Measurements from ENCODE around the gene ANP32D.
"Not testable (repeated sequence)": the region's sequence is repeated elsewhere in the genome, so short reads cannot be mapped to it uniquely, and the experiment has no call there.

ANP32D gene

DNA sequence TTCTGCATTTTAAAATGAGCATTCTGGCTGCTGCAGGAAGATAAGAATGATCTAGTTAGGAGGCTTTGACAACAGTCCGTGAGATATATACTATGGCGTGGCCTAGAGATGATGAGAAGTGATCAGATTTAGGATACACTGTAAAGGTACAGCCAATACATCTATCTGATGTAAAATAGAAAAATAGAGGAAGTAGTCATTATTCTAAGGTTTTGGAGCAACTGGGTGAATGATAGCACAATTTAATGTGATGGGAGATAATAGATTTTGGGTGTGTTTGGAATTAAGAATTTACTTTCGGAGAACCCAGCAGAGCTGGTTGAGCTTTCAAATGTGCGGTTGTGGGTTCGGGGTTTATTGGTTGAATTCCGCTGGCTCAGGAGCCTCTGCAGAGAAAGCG is at the start of gene ANP32D:
Gene ANP32D, plus strand, starts transcription at position 301 of the 400 bp plus-strand sequence. CDS start 106 bp downstream, outside the sequence.
- no peak for DNase-seq

DNA sequence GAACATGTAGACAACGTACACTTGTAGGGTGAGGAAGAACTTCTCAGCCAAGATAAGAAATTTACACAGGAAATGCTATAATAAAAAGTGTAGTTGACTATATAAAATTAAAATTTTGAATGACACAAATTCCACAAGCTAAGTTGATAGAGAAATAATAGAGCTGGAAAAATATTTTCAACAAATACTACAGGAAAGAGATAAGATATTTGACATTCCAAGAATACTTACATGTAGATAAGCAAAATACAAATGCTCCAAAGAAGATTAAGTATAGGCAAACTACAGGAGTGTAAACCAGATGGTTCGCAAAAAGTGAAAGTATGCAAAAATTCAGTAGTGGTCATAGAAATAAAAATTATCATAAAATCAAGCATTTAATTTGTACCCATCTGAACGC is 49.2 kb upstream of the ANP32D start:
- no peak for DNase-seq

DNA sequence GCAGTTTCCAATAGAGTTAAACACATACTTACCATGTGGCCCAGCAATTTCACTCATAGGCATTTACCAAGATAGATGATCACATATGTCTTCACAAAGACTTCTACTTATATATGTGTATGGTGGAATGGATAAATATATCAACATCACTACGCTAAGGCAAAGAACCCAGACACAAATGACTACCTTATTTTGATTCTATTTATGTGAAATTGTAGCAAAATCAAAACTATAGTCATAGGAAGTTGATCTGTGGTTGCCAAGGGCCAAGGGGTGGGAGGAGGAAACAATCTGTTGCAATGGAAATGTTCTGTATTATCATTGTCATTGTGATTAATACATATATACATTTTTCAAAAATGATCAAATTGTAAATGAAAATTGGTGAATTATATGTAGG is 47.7 kb upstream of the ANP32D start:
- DNase-seq, result no peak

DNA sequence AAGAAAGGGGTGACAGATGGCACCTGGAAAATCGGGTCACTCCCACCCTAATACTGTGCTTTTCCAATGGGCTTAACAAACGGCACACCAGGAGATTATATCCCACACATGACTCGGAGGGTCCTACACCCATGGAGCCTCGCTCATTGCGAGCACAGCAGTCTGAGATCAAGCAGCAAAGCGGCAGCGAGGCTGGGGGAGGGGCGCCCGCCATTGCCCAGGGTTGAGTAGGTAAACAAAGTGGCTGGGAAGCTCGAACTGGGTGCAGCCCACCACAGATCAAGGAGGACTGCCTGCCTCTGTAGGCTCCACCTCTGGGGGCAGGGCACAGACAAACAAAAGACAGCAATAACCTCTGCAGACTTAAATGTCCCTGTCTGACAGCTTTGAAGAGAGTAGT is 38.3 kb upstream of the ANP32D start:
- not testable (repeated sequence) for DNase-seq

DNA sequence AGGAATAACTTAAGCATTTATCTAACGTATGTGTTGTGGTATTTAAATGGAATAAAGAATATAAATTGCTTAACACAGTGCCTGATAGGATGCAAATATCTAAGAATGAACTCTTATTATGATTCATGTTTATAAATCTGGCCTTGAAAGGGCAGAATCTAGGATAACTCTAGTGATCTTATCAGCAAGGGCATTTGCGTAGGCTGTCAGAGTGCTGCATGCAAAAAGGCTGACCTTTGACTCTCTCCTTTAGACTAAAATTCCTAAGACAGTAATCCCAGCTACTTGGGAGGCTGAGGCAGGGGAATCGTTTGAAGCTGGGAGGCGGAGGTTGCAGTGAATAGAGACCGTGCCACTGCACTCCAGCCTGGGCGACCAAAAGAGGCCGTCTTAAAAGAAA is 31.3 kb upstream of the ANP32D start:
- DNase-seq, result no peak

DNA sequence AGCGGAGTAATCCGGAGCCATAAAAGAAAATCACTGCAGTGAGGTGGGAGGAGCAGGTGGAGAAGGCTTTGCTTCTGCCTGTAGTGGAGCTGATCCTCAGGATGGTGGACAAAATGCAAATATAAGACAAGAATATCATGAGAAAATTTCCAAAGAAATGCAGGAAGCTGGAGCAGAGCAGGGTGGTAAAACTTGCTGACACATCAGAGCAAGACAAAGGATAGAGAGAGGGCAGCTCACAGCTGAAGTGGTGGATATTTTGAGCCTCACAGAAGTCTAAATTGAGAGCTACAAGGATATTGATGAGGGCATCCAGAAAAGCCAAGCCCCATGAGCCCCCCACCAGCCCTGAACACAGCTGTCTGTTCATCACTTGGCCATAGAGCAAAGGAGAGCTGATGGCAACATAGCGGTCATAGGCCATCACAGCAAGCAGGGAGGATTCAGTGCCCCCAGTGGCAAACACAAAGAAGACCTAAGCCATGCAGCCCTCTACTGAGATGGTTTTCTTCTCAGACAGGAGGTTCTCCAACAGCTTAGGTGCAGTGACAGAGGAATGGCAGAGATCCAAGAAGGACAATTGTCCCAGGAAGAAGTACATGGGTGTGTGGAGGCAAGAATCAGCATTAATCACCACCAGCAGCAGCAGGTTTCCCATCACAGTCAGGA is 30.0 kb upstream of the ANP32D start:
- DNase-seq, result no peak

DNA sequence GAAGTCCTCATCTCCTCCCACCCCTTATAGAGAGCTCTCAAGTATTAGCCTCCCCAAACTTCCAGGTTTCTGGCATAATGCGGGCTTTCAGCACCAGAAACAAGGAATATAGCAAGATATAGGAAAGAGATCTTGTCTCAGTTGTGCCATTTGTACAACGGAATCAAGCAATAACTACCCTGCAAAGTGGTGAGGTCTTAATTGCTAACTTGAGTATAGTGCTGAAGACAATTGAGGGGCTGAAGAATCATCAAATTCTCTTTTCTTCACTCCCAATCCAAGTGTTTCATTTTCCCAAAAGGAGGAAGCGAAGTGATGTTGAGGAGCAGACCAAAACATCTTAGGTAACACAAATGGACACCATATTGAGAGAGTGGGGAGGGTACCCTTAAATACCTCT is 26.8 kb upstream of the ANP32D start:
- DNase-seq, result no peak

DNA sequence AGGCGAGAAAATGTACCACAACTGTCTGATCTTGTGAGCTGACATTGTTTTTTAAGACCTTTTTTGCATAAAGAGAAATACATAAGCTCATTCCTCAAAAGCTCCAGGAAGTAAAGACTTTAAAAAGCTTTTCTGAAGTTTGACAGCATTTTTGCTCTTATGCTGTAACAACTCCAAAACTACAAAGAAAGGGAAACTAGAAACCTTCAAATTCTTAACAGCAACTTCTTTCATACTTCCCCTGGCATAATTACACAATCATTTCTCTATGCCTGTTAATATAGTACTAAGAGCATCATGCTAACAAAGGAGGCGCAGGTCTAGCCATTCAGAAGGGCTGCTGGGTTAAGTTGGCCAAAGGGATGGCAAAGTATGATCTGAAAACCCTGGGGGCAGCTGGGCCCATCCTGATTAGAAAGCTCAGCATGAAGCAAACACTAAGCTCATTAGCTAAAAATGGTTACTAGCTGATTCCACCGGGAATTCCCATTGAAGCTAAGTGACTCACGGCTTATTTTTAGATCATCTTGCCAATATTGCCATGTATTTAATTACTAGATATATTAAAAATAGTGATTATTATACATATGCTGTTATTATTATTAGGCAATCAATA is 26.1 kb upstream of the ANP32D start:
- no peak for DNase-seq

DNA sequence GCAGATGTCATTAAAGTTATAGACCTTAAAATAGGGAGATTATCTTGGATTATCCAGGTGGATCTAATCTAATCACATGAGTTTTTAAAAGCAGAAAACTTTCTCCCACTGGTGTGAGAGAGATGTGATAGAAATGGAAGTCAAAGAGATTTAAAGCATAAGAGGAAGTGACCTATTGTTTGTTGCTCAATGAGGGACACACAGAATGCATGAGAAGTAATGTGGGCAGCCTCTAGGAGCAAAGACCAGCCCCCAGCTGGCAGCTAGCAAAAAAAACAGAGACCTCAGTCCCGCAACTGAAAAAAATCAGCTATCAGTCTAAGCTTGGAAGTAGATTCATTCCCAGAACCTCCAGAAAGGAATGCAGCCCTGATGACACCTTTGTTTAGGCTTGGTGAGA is 24.6 kb upstream of the ANP32D start:
- no peak for DNase-seq

DNA sequence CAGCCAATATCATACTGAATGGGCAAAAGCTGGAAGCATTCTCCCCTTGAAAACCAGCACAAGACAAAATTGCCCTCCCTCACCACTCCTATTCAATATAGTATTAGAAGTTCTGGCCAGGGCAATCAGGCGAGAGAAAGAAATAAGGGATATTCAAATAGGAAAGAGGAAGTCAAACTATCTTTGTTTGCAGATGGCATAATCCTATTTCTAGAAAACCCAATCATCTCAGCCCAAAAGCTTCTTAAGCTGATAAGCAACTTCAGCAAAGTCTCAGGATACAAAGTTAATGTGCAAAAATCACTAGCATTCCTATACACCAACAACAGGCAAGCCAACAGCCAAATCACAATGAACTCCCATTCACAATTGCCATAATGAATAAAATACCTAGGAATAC is 21.0 kb upstream of the ANP32D start:
- DNase-seq, result no peak

DNA sequence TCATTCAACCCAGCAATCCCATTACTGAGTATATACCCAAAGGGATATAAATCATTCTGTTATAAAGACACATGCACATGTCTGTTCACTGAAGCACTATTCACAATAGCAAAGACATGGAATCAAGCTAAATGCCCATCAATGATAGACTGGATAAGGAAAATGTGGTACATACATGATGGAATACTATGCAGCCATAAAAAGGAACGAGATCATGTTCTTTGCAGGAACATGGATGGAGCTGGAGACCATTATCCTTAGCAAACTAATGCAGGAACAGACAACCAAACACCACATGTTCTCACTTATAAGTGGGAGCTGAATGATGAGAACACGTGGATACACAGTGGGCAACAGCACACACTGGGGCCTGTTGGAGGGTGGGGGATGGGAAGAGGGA is 19.4 kb upstream of the ANP32D start:
- not testable (repeated sequence) for DNase-seq

DNA sequence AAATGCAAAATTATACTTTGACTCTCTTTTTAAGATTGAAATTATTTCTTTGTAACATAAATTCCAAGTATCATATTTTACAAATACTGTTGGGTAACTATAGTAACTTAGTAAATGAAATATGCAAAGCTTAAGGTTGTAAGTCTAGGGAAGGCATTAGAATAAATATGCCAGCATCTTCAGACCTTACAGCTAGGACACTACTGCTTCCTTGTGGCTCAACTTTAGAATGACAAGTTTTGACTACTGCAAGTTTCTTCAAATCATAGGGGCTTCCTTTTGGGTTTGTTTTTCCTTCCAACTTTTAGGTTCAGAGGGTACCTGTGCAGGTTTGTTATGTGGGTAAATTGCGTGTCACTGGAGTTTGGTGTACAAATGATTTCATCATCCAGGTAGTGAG is 17.7 kb upstream of the ANP32D start:
- DNase-seq, result no peak

DNA sequence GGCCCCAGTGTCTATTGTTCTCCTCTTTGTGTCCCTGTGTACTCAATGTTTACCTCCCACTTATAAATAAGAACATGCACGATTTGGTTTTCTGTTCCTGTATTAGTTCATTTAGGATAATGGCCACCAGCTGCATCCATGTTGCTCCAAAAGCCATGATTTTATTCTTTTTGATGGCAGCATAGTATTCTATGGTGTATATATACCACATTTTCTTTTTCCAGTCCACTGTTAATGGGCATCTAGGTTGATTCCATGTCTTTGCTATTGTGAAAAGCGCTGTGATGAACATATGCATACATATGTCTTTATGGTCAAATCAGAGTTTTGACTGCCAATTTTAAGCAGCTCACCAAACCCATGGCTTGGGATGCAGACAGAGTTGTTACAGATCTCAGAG is 17.2 kb upstream of the ANP32D start:
- no peak for DNase-seq

DNA sequence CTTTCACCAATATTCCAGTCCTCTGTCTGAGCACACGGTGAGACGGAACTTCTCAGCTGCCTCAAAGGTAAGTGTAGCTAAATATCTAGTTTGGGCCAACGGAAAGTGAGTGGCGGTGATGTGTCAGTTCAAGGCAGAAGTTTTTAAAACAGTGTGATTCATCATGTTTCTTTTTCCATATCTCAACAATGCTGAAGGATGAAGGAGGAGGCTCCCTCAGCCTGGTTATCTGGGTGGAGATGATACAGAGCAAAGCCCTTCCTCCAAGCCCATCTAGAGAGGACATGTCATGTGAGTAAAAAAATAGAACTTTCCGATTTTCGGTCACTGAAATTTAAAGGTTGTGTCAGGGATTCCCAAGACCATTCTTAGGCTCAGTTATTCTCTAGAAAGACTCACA is 13.1 kb upstream of the ANP32D start:
- no peak for DNase-seq

DNA sequence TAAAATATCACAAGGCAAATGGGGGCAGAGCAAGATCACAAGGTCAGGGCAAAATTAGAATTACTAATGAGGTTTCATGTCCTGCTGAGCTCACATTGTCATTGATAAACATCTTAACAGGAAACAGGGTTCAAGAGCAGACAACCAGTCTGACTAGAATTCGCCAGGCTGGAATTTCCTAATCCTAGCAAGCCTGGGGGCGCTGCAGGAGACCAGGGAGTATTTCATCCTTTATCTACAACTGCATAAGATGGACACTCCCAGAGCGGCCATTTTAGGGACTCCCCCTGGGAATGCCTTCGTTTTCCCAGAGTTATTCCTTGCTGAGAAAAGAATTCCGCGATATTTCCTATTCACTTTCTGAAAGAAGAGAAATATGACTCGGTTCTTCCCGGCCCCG is 3.3 kb upstream of the ANP32D start:
- not testable (repeated sequence) for DNase-seq

DNA sequence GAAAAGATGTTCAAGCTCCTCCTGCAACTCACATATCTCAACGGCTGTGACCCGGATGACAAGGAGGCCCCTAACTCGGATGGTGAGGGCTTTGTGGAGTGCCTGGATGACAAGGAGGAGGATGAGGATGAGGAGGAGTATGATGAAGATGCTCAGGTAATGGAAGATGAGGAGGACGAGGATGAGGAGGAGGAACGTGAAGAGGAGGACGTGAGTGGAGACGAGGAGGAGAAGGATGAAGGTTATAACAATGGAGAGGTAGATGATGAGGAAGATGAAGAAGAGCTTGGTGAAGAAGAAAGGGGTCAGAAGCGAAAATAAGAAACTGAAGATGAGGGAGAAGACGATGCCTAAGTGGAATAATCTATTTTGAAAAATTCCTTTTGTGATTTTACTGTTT is 702 bp downstream of the ANP32D start:
- no peak for DNase-seq

DNA sequence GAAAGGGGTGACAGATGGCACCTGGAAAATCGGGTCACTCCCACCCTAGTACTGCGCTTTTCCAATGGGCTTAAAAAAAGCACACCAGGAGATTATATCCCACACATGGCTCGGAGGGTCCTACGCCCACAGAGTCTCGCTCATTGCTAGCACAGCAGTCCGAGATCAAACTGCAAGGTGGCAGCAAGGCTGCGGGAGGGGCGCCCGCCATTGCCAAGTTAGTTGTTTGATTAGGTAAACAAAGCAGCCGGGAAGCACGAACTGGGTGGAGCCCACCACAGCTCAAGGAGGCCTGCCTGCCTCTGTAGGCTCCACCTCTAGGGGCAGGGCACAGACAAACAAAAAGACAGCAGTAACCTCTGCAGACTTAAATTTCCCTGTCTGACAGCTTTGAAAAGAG is 2.1 kb downstream of the ANP32D start:
- DNase-seq, result not testable (repeated sequence)

DNA sequence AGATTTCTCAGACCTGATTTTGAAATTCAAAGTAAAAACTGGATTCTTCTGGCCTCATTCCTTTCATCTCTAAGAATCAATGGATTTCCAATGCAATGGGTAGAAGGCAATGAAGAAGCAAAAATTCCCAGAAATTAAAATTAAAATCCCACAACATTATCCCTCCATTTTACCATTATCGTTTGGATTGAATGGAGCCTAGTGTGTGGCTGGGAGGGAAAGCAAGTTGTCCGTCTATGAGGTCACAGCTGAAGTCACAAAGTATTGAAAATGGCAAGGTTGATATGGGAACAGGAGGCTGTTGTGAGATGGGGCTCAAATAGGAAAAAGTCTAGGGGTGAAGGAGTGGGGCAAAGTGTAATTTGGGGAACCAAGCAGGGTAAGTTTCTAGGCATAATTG is 9.8 kb downstream of the ANP32D start, which contains the start of gene C12orf54:
Gene C12orf54, plus strand, starts transcription at position 301 of the 400 bp plus-strand sequence. CDS start 799 bp downstream, outside the sequence.
- no peak for DNase-seq

DNA sequence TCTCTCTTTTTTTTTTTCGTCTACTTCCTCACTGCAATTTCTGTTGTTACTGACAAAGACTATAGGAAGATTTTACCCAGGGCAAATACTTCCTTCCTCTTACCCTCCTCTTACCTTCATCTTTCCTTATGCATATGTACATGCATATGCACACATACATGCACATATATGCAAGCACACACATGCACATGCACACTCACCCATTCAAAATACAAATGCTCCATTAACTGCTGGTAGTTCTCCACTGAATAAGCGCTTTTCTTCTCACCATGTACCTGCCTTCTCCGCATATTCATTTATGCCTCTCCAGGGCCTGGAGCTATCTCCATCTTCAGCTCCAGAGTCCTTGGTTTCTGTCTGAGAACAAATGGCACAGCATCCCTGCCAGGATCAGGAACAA is 10.6 kb downstream of the ANP32D start:
- DNase-seq, result no peak

DNA sequence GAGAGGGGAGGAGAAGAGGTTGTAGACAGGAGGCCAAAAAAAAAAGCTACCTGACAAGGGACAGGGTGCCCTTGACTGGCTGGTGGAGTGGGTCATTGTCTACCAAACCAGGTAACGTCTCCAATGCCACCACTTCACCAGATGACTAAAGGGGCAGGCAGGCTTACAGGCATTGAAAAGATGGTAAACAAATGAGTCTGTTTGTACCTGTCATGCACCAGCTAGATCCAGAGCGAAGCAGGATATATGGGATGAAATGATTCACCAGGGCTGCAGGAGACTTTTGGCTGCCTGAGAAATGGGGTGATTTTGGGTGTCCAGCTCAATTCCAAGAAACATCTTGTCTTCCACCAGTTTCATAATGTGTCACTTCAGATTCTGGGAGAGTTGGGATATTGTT is 13.9 kb downstream of the ANP32D start:
- no peak for DNase-seq

DNA sequence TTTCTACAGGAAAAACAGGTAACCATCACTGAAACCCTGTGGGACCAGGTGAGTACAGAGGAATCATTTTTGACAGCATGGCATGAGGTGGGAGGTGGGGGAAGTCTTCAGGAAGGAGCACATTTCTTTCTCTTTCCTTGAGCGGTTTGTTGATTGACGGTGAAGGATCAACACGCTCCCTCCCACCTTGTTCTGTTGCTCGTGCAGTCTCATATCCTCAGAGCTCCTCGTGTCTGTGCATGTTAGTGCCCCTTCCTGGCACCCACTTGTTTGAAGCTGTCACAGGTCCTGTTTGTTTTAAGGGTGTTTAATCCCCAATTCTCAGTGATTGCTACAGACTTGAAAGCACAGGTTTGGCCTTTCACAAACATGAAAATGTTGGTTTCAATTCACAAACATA is 14.3 kb downstream of the ANP32D start:
- no peak for DNase-seq

DNA sequence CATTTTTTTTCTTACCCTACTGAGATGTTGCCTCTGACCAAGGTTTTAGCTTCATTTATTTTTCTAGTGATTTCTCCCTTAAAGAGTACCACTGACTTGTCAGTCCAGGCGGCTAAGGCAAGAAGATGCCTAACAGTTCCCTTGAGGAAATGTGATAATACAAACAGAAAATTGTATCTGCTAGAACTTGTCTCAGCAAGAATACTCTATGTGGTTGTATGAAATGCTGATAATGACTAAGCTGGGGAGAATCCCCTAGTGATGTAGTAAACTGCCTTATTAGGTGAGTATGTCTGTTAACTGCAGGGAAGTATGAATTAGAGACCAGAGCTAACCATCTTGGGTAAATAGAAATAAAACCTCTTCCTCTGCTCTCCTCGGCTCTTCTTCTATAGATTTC is 16.7 kb downstream of the ANP32D start:
- DNase-seq, result no peak

DNA sequence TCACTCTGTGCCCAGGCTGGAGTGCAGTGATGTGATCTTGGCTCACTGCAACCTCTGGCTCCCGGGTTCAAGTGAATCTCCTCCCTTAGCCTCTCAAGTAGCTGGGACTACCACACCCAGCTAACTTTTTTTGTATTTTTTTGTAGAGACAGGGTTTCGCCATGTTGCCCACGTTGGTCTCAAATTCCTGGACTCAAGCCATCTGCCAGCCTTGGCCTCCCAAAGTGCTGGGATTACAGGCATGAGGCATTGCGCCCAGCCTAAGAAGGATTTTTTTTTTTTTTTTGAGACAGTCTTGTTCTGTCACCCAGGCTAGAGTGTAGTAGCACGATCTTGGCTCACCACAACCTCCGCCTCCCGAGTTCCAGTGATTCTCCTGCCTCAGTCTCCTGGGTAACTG is 17.1 kb downstream of the ANP32D start:
- DNase-seq, result not testable (repeated sequence)

DNA sequence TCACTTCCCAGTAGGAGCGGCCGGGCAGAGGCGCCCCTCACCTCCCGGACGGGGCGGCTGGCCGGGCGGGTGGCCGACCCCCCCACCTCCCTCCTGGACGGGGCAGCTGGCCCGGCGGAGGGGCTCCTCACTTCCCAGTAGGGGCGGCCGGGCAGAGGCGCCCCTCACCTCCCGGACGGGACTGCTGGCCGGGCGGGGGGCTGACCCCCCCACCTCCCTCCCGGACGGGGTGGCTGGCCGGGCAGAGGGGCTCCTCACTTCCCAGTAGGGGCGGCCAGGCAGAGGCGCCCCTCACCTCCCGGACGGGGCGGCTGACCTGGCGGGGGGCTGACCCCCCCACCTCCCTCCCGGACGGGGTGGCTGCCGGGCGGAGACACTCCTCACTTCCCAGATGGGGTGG is 27.9 kb downstream of the ANP32D start:
- not testable (repeated sequence) for DNase-seq

DNA sequence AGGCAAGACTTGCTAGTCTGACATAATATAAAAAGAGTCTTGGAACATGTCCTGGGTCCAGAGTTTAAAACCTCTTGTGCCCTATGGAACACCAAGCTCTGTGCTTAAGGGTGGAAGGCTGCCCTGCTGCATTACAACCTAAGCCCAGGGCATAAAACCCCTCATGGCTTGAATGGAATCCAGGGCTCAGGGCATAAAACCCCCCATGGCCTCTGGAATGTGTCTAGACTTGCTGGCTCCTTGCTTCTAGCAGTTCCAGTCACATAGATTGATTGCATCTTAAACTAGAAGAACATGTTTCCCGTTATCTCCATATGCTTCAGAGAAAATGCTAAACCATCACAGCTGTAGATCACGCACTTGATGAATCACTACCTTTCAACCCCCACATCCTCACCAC is 34.5 kb downstream of the ANP32D start:
- not testable (repeated sequence) for DNase-seq
